GM18519 (cell line): ENCODE data around the gene AKAP6.

Experiments used
- ATAC-seq: cut with Tn5 transposase; IDR thresholded peaks from one replicate; pipeline ENCODE4 v1.9.1; 2021; ENCODE audit warnings: mild to moderate bottlenecking, moderate library complexity; ENCODE audit not compliant: unreplicated experiment, low FRiP score

Gene AKAP6

GRCh38 chr14:32692441-32692840, 363.3 kb downstream of the AKAP6 start:
- no peak for ATAC-seq

- no peak for ATAC-seq
Observed at GRCh38 chr14:32693114-32693513, 364.0 kb downstream of the AKAP6 start.

- no peak for ATAC-seq
Observed at GRCh38 chr14:32694795-32695449, 365.8 kb downstream of the AKAP6 start.

GRCh38 chr14:32696325-32697091, 367.4 kb downstream of the AKAP6 start:
- ATAC-seq = no peak

GRCh38 chr14:32697114-32697513, 368.0 kb downstream of the AKAP6 start:
- ATAC-seq = no peak

- no peak for ATAC-seq
Observed at GRCh38 chr14:32697704-32698103, 368.6 kb downstream of the AKAP6 start.

GRCh38 chr14:32698831-32699230, 369.7 kb downstream of the AKAP6 start:
- ATAC-seq = no peak

- ATAC-seq = no peak
Observed at GRCh38 chr14:32701475-32701874, 372.4 kb downstream of the AKAP6 start.

GRCh38 chr14:32702088-32702487, 373.0 kb downstream of the AKAP6 start:
- no peak for ATAC-seq

GRCh38 chr14:32702562-32702961, 373.5 kb downstream of the AKAP6 start:
- peak; percentile 44 for ATAC-seq

- no peak for ATAC-seq
Observed at GRCh38 chr14:32703183-32703621, 374.1 kb downstream of the AKAP6 start.

- peak; percentile 57 for ATAC-seq
Observed at GRCh38 chr14:32706721-32707519, 377.8 kb downstream of the AKAP6 start.

- no peak for ATAC-seq
Observed at GRCh38 chr14:32707742-32708500, 378.8 kb downstream of the AKAP6 start.

- no peak for ATAC-seq
Observed at GRCh38 chr14:32709027-32709426, 379.9 kb downstream of the AKAP6 start.

GRCh38 chr14:32710231-32710671, 381.2 kb downstream of the AKAP6 start:
- no peak for ATAC-seq

GRCh38 chr14:32710731-32711680, 381.9 kb downstream of the AKAP6 start:
- no peak for ATAC-seq

GRCh38 chr14:32713856-32714255, 384.8 kb downstream of the AKAP6 start:
- no peak for ATAC-seq

GRCh38 chr14:32719601-32720000, 390.5 kb downstream of the AKAP6 start:
- ATAC-seq = no peak

- no peak for ATAC-seq
Observed at GRCh38 chr14:32720927-32721326, 391.8 kb downstream of the AKAP6 start.
